Tibial artery (tissue), 4 donors: ENCODE measurements around the gene NCKIPSD.

ENCODE experiments used
- DNase-seq, 2 donors: peaks; one replicate each; pipeline ENCODE4 v3.0.0-alpha.2; 2019
- H3K27ac ChIP-seq, 2 donors: fragments of 200-600 bp; sonication (generic) in 1 of 2; 1 replicate in 1 of 2; 2 replicates in 1 of 2; pipeline ENCODE4 v1.5.1; 2018 to 2019; ENCODE audit warnings: mild to moderate bottlenecking in 1 of 2
- H3K27me3 ChIP-seq, 2 donors: fragments of 200-600 bp; sonication (generic) in 1 of 2; one replicate each; pipeline versions ENCODE4 v1.5.1 to v1.6.0; 2016 to 2019
- H3K36me3 ChIP-seq, 3 donors: fragments of 200-600 bp; sonication (generic) in 2 of 3; one replicate each; pipeline ENCODE4 v1.5.1; 2016 to 2019; ENCODE audit warnings: mild to moderate bottlenecking in 2 of 3
- H3K4me1 ChIP-seq, 4 donors: fragments of 200-600 bp; sonication (generic) in 2 of 4; 1 replicate in 3 of 4; 2 replicates in 1 of 4; pipeline ENCODE4 v1.5.1; 2016 to 2019
- H3K4me3 ChIP-seq, 2 donors: fragments of 200-600 bp; sonication (generic) in 1 of 2; 1 replicate in 1 of 2; 2 replicates in 1 of 2; pipeline ENCODE4 v1.5.1; 2018 to 2019; ENCODE audit warnings: mild to moderate bottlenecking in 2 of 2
- H3K9me3 ChIP-seq, 3 donors: fragments of 200-600 bp; sonication (generic) in 1 of 3; one replicate each; pipeline ENCODE4 v1.5.1; 2016 to 2019
- CTCF ChIP-seq, 2 experiments: fragments of 200-600 bp in 1 of 2; fragments of 450-650 bp in 1 of 2; IDR thresholded peaks; one replicate each; pipeline ENCODE4 v1.5.1; 2017 to 2019; ENCODE audit warnings: antibody characterized with exemption in 2 of 2, mild to moderate bottlenecking in 1 of 2, moderate library complexity in 1 of 2
- intact Hi-C: fragments of 100-400 bp; cut with DNase I; formaldehyde crosslinking; loops from one replicate; pipeline ENCODE4 v1.15.0; 2023; ENCODE audit warnings: low total_unique reads

The NCKIPSD gene

GRCh38 chr3:48664929-48665328 is 20.8 kb downstream of the NCKIPSD start:
- no peak for TF ChIP-seq CTCF (IDR thresholded peaks at IDR 0.05)
- no peak overlapping the region for H3K4me3 ChIP-seq
- H3K4me1 ChIP-seq, result peaks cover 0 to 32% (median 18%) of the 10 kb centered on the region in 4 donors
- H3K27me3 ChIP-seq, result peaks cover 0 to 13% of the 10 kb centered on the region in 2 donors
- peaks cover 0 to 9% (median 5%) of the 10 kb centered on the region in 3 donors for H3K36me3 ChIP-seq
- DNase-seq, result no peak
- no peaks in the 10 kb centered on the region for H3K9me3 ChIP-seq
- H3K27ac ChIP-seq, result peak overlapping the region in 1 of 2 donors; percentile 86
- intact Hi-C loops, result no loop called here

GRCh38 chr3:48664313-48664644 is 21.4 kb downstream of the NCKIPSD start:
- H3K36me3 ChIP-seq, result peaks cover 0 to 9% (median 5%) of the 10 kb centered on the region in 3 donors
- peak overlapping the region; percentile 85 to 86 for H3K27ac ChIP-seq
- peaks cover 0 to 13% of the 10 kb centered on the region in 2 donors for H3K27me3 ChIP-seq
- peak overlapping the region; percentile 52 to 56 for H3K4me3 ChIP-seq
- no peak for DNase-seq
- H3K9me3 ChIP-seq, result no peaks in the 10 kb centered on the region
- peaks cover 0 to 32% (median 18%) of the 10 kb centered on the region in 4 donors for H3K4me1 ChIP-seq
- intact Hi-C loops, result no loop called here
- TF ChIP-seq CTCF (IDR thresholded peaks at IDR 0.05), result no peak

- TF ChIP-seq CTCF (IDR thresholded peaks at IDR 0.05), result peak; percentile 60 to 69
- DNase-seq, result peak; percentile 91 to 98
- intact Hi-C loops, result no loop called here
Measured at GRCh38 chr3:48663489-48664312, 22.0 kb downstream of the NCKIPSD start.

GRCh38 chr3:48662753-48663488 is 22.8 kb downstream of the NCKIPSD start, which contains the start of gene CELSR3:
CELSR3 (minus strand) TSS chr3:48662886; CDS start chr3:48662634, 252 bp downstream.
- H3K27me3 ChIP-seq, result peaks cover 0 to 13% of the 10 kb centered on the region in 2 donors
- H3K4me3 ChIP-seq, result peak within 1 kb of the TSS; percentile 52 to 56
- peaks cover 0 to 9% (median 5%) of the 10 kb centered on the region in 3 donors for H3K36me3 ChIP-seq
- DNase-seq, result peak; percentile 72 to 89
- peak within 1 kb of the TSS; percentile 85 to 86 for H3K27ac ChIP-seq
- intact Hi-C loops, result no loop called here
- H3K4me1 ChIP-seq, result peaks cover 0 to 32% (median 18%) of the 10 kb centered on the region in 4 donors
- TF ChIP-seq CTCF (IDR thresholded peaks at IDR 0.05), result no peak
- H3K9me3 ChIP-seq, result no peaks in the 10 kb centered on the region

More at GRCh38 chr3:48663489-48664312, 22.0 kb downstream of the NCKIPSD start:
- Histone ChIP-seq H3K4me3 (peak overlapping the region; percentile 52 to 56), H3K9me3 (no peaks in the 10 kb centered on the region), H3K4me1 (peaks cover 0 to 32% (median 18%) of the 10 kb centered on the region in 4 donors), H3K27me3 (peaks cover 0 to 13% of the 10 kb centered on the region in 2 donors), H3K27ac (peak overlapping the region; percentile 85 to 86), H3K36me3 (peaks cover 0 to 9% (median 5%) of the 10 kb centered on the region in 3 donors)

- no peak for TF ChIP-seq CTCF (IDR thresholded peaks at IDR 0.05)
- H3K4me3 ChIP-seq, result peak overlapping the region; percentile 52 to 56
- H3K27ac ChIP-seq, result peak overlapping the region in 1 of 2 donors; percentile 85
- peaks cover 0 to 13% of the 10 kb centered on the region in 2 donors for H3K27me3 ChIP-seq
- intact Hi-C loops, result no loop called here
- no peak for DNase-seq
- H3K9me3 ChIP-seq, result no peaks in the 10 kb centered on the region
- peaks cover 0 to 32% (median 18%) of the 10 kb centered on the region in 4 donors for H3K4me1 ChIP-seq
- H3K36me3 ChIP-seq, result peaks cover 0 to 9% (median 5%) of the 10 kb centered on the region in 3 donors
Measured at GRCh38 chr3:48662145-48662752, 23.5 kb downstream of the NCKIPSD start.
